Activated B cell treated with CpG ODN at 0.5 μM for 24 hours (primary cell): ENCODE measurements around the gene VTI1A. TPM values are rescaled to one million over a fixed set of nuclear protein-coding genes. Genes with fewer than 3 reads are reported as not detected.

Source experiments
- ATAC-seq: fragments of 200-7000 bp; cut with Tn5 transposase; one replicate; pipeline ENCODE4 v1.10.0; 2021; ENCODE audit warnings: low read depth, mild to moderate bottlenecking, moderate library complexity
- CTCF ChIA-PET: fragments of 350-600 bp; sonication (Branson Sonifier 250); formaldehyde crosslinking; loops from one replicate; lab custom pipeline; 2021; ENCODE audit warnings: antibody characterized with exemption; lab: Charles Lee
- POLR2A ChIA-PET: fragments of 350-600 bp; sonication (Branson Sonifier 250); formaldehyde crosslinking; loops from one replicate; lab custom pipeline; 2021; ENCODE audit warnings: antibody characterized with exemption; lab: Charles Lee
- DNase-seq: peaks from one replicate; pipeline ENCODE4 v3.0.0; 2022
- H3K27ac Mint-ChIP-seq: one replicate; pipeline ENCODE4 v1.8.0; 2020; ENCODE audit warnings: mixed read lengths
- H3K27me3 Mint-ChIP-seq: one replicate; pipeline ENCODE4 v1.8.0; 2021; ENCODE audit warnings: mixed read lengths
- H3K36me3 Mint-ChIP-seq: one replicate; pipeline ENCODE4 v1.8.0; 2021; ENCODE audit warnings: low read depth, mixed read lengths
- H3K4me1 Mint-ChIP-seq: one replicate; pipeline ENCODE4 v1.8.0; 2021; ENCODE audit warnings: mixed read lengths
- H3K4me3 Mint-ChIP-seq: one replicate; pipeline ENCODE4 v1.8.0; 2020; ENCODE audit warnings: mild to moderate bottlenecking, mixed read lengths
- H3K9me3 Mint-ChIP-seq: one replicate; pipeline ENCODE4 v1.8.0; 2020; ENCODE audit warnings: mixed read lengths
- intact Hi-C: fragments of 100-400 bp; cut with micrococcal nuclease; formaldehyde crosslinking; loops from one replicate; pipeline ENCODE4 v1.15.1; 2024
- total RNA-seq: library from RNA; stranded (reverse); gene quantifications from 2 replicates; pipeline ENCODE4 v1.2.3, GENCODE V29; 2022
- TF ChIP-seq, protein P1 (sequence below): fragments of 200-600 bp; IDR thresholded peaks from one replicate; pipeline ENCODE4 v1.8.0; 2022; ENCODE audit warnings: antibody characterized with exemption, mild to moderate bottlenecking

VTI1A gene
- total RNA-seq, 1 donor from 2014 or later, result 74.0 TPM

GRCh38 chr10:112706577-112706976, 259.6 kb downstream of the VTI1A start:
- no peak for DNase-seq
- no peak for ATAC-seq
- POLR2A ChIA-PET, result no interaction called here

GRCh38 chr10:112708461-112708860, 261.4 kb downstream of the VTI1A start:
- ChIA-PET CTCF (interaction anchor here (0.5 to 0.9 kb wide), 2 partner anchors 8 to 238 kb away, joined by 3 to 4 read pairs; no protein-coding TSS in a partner anchor), POLR2A (no interaction called here)
- Mint-ChIP-seq H3K4me3 (no peak overlapping the region), H3K27ac (no peak overlapping the region), H3K27me3 (no peaks in the 10 kb centered on the region), H3K9me3 (no peaks in the 10 kb centered on the region), H3K36me3 (peaks cover 18% of the 10 kb centered on the region), H3K4me1 (no peaks in the 10 kb centered on the region)
- ATAC-seq (no peak), DNase-seq (no peak)
- intact Hi-C loops, result no loop called here
- TF ChIP-seq, protein P1, sequence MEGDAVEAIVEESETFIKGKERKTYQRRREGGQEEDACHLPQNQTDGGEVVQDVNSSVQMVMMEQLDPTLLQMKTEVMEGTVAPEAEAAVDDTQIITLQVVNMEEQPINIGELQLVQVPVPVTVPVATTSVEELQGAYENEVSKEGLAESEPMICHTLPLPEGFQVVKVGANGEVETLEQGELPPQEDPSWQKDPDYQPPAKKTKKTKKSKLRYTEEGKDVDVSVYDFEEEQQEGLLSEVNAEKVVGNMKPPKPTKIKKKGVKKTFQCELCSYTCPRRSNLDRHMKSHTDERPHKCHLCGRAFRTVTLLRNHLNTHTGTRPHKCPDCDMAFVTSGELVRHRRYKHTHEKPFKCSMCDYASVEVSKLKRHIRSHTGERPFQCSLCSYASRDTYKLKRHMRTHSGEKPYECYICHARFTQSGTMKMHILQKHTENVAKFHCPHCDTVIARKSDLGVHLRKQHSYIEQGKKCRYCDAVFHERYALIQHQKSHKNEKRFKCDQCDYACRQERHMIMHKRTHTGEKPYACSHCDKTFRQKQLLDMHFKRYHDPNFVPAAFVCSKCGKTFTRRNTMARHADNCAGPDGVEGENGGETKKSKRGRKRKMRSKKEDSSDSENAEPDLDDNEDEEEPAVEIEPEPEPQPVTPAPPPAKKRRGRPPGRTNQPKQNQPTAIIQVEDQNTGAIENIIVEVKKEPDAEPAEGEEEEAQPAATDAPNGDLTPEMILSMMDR, result no peak

More at GRCh38 chr10:112706577-112706976, 259.6 kb downstream of the VTI1A start:
- TF ChIP-seq, protein P1, result no peak
- Mint-ChIP-seq H3K4me1 (no peaks in the 10 kb centered on the region), H3K27ac (no peak overlapping the region), H3K4me3 (no peak overlapping the region), H3K27me3 (no peaks in the 10 kb centered on the region), H3K36me3 (peaks cover 18% of the 10 kb centered on the region), H3K9me3 (no peaks in the 10 kb centered on the region)
- CTCF ChIA-PET, result no interaction called here
- intact Hi-C loops, result no loop called here

DNA sequence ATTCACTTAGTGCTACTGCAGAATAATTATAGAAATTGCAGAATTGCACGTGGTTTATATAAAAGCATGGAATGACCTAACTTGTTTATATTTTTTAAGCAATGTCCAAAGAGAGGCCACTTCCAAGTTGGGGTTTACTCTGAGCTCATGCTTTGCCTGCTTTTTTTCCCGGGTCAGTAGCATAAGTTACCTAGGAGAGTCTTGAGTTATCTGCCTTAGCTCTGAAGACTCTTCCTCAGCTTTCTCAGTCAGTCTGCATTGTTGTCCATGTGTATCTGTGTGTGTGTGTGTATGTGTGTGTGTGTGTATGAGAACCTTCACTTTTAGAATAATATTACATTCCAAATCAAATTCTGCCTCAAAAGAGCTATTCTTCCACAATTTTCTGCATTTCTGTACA, 263.5 kb downstream of the VTI1A start:
- ChIA-PET CTCF (no interaction called here), POLR2A (no interaction called here)
- H3K4me3 Mint-ChIP-seq, result no peak overlapping the region
- TF ChIP-seq, protein P1, result no peak
- no peak overlapping the region for H3K27ac Mint-ChIP-seq
- H3K9me3 Mint-ChIP-seq, result no peaks in the 10 kb centered on the region
- intact Hi-C loops, result no loop called here
- DNase-seq (no peak), ATAC-seq (no peak)
- no peaks in the 10 kb centered on the region for H3K27me3 Mint-ChIP-seq
- H3K36me3 Mint-ChIP-seq, result peaks cover 33% of the 10 kb centered on the region
- no peaks in the 10 kb centered on the region for H3K4me1 Mint-ChIP-seq

GRCh38 chr10:112711366-112711765, 264.4 kb downstream of the VTI1A start:
- ATAC-seq, result no peak
- Mint-ChIP-seq H3K27ac (no peak overlapping the region), H3K27me3 (no peaks in the 10 kb centered on the region), H3K4me3 (no peak overlapping the region), H3K4me1 (no peaks in the 10 kb centered on the region), H3K9me3 (no peaks in the 10 kb centered on the region), H3K36me3 (peaks cover 37% of the 10 kb centered on the region)
- TF ChIP-seq, protein P1, result no peak
- POLR2A ChIA-PET, result no interaction called here
- intact Hi-C loops, result no loop called here
- DNase-seq, result no peak
- CTCF ChIA-PET, result no interaction called here

DNA sequence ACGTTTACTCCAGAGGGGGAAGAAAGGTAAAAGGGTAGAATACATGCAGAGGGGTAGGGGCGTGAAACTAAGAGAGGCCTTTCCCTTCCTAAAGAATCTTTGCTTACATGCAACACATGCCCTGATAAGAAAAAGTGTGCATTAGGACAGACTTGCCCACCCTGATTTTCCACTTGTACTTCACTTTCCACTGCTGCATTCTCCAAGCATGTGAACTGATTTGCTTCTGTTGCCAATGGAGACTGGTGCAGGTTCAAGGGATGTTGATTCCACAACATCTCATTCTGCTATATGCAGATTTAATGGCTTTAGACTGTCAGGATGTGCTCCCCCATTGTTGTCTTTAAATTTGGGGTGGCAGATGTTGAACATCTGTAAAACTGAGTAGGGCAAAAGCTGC, 265.5 kb downstream of the VTI1A start:
- Mint-ChIP-seq H3K27ac (no peak overlapping the region), H3K27me3 (no peaks in the 10 kb centered on the region), H3K36me3 (peaks cover 36% of the 10 kb centered on the region), H3K4me1 (no peaks in the 10 kb centered on the region), H3K9me3 (no peaks in the 10 kb centered on the region), H3K4me3 (no peak overlapping the region)
- TF ChIP-seq, protein P1, result no peak
- ATAC-seq, result no peak
- no peak for DNase-seq
- POLR2A ChIA-PET, result no interaction called here
- CTCF ChIA-PET, result no interaction called here
- intact Hi-C loops, result no loop called here
